ENCODE measurements around the gene TSPAN18. TPM values are rescaled to one million over a fixed set of nuclear protein-coding genes. Genes with fewer than 3 reads are reported as not detected.

The TSPAN18 gene
- total RNA-seq, 1 experiment from 2014 or later, result 18.3 TPM

GRCh38 chr11:44763121-44763820 is 36.5 kb downstream of the TSPAN18 start:
- no peaks in the 10 kb centered on the region for H4K20me1 ChIP-seq (ENCODE audit: insufficient read depth)
- BruUV-seq (replicated peaks), result no TSS peak
- no peak overlapping the region for H3K4me2 ChIP-seq (ENCODE audit: low read length)
- H3K79me2 ChIP-seq (ENCODE audit: insufficient read depth, low read length), result no peaks in the 10 kb centered on the region
- no peaks in the 10 kb centered on the region for H3K36me3 ChIP-seq (ENCODE audit: control insufficient read depth in 1 of 2, insufficient read depth in 2 of 2, low read length in 2 of 2)
- RAD21 ChIA-PET (ENCODE audit: low non-redundant PET in 1 of 2, low total read pairs in 2 of 2, uncharacterized antibody in 2 of 2, unreplicated experiment in 2 of 2), result no interaction called here
- no peak overlapping the region for H2AFZ ChIP-seq (ENCODE audit: low read depth, low read length, poor library complexity, severe bottlenecking)
- H3K9me2 ChIP-seq (ENCODE audit: insufficient read depth), result no peaks in the 10 kb centered on the region
- no peak overlapping the region for H3K27ac ChIP-seq (ENCODE audit: low read depth, low read length)
- H3K4me1 ChIP-seq (ENCODE audit: control insufficient read depth in 1 of 2, insufficient read depth in 2 of 2, low read length in 2 of 2), result peaks cover 7 to 15% of the 10 kb centered on the region in 2 experiments; a peak in 3 of 4 replicates
- CTCF ChIA-PET, result interaction anchor here (1.1 kb wide), 1 partner anchor 12 kb away, joined by 3 read pairs; no protein-coding TSS in a partner anchor
- H3K4me3 ChIP-seq (replicated peaks in 1 of 2; ENCODE audit: low read depth in 1 of 2, low read length in 2 of 2), result no peak overlapping the region
- no peak for TF ChIP-seq SP1 (IDR thresholded peaks at IDR 0.05; ENCODE audit: low read depth)
- TF ChIP-seq POLR2AphosphoS5 (IDR thresholded peaks at IDR 0.05; ENCODE audit: low read depth, low read length), result no peak
- H3K9me3 ChIP-seq (ENCODE audit: control insufficient read depth in 1 of 2, insufficient read depth in 1 of 2, low read depth in 1 of 2, low read length in 2 of 2), result no peaks in the 10 kb centered on the region
- H3K27me3 ChIP-seq (ENCODE audit: insufficient read depth, low read length), result no peaks in the 10 kb centered on the region
- ATAC-seq (no peak), DNase-seq (ENCODE audit: low read depth, low spot score) (no peak)
- POLR2A ChIA-PET, result no interaction called here
- H3K9ac ChIP-seq (ENCODE audit: low read length), result no peak overlapping the region
- intact Hi-C loops (cut with micrococcal nuclease), result no loop called here

- intact Hi-C loops (cut with micrococcal nuclease), result no loop called here
- Histone ChIP-seq H3K9me3 (ENCODE audit: control insufficient read depth in 1 of 2, insufficient read depth in 1 of 2, low read depth in 1 of 2, low read length in 2 of 2) (no peaks in the 10 kb centered on the region), H3K9me2 (ENCODE audit: insufficient read depth) (no peaks in the 10 kb centered on the region), H3K27me3 (ENCODE audit: insufficient read depth, low read length) (no peaks in the 10 kb centered on the region), H3K9ac (ENCODE audit: low read length) (no peak overlapping the region), H4K20me1 (ENCODE audit: insufficient read depth) (no peaks in the 10 kb centered on the region), H2AFZ (ENCODE audit: low read depth, low read length, poor library complexity, severe bottlenecking) (no peak overlapping the region), H3K4me2 (ENCODE audit: low read length) (no peak overlapping the region), H3K4me1 (ENCODE audit: control insufficient read depth in 1 of 2, insufficient read depth in 2 of 2, low read length in 2 of 2) (peaks cover 7 to 15% of the 10 kb centered on the region in 2 experiments; a peak in 3 of 4 replicates), H3K27ac (ENCODE audit: low read depth, low read length) (no peak overlapping the region), H3K4me3 (replicated peaks in 1 of 2; ENCODE audit: low read depth in 1 of 2, low read length in 2 of 2) (no peak overlapping the region), H3K36me3 (ENCODE audit: control insufficient read depth in 1 of 2, insufficient read depth in 2 of 2, low read length in 2 of 2) (no peaks in the 10 kb centered on the region), H3K79me2 (ENCODE audit: insufficient read depth, low read length) (no peaks in the 10 kb centered on the region)
- DNase-seq (ENCODE audit: low read depth, low spot score) (no peak), ATAC-seq (no peak)
- no TSS peak for BruUV-seq (replicated peaks)
- ChIA-PET POLR2A (no interaction called here), RAD21 (ENCODE audit: low non-redundant PET in 1 of 2, low total read pairs in 2 of 2, uncharacterized antibody in 2 of 2, unreplicated experiment in 2 of 2) (no interaction called here), CTCF (no interaction called here)
- no peak for TF ChIP-seq ZFX (IDR thresholded peaks at IDR 0.05)
- no peak for TF ChIP-seq SRF (IDR thresholded peaks at IDR 0.05; ENCODE audit: low read depth)
- TF ChIP-seq FOSL1 (IDR thresholded peaks at IDR 0.05; ENCODE audit: low read depth), result no peak
Observed at GRCh38 chr11:44764583-44764982, 37.8 kb downstream of the TSPAN18 start.

Data from HCT116 (cell line).